ENCODE results near the gene BEND6.

GRCh38 chr6:57024775-57025174 is 69.9 kb downstream of the BEND6 start:
- no peak for TF ChIP-seq CTCF (IDR thresholded peaks at IDR 0.05)
- TF ChIP-seq POLR2A (IDR thresholded peaks at IDR 0.05) = no peak
- TF ChIP-seq EP300 (IDR thresholded peaks at IDR 0.05) = no peak
